HG03175 (cell line): ENCODE measurements around the gene SMCO1.
A peak's percentile ranks its signal among the peaks of the same experiment; 100 is the strongest.
"Not testable (repeated sequence)": the region's sequence is repeated elsewhere in the genome, so short reads cannot be mapped to it uniquely, and the experiment has no call there.

Source experiments
- ATAC-seq: cut with Tn5 transposase; IDR thresholded peaks from one replicate; pipeline ENCODE4 v1.9.1; 2021; ENCODE audit warnings: mild to moderate bottlenecking, moderate library complexity; ENCODE audit not compliant: unreplicated experiment

The SMCO1 gene

DNA sequence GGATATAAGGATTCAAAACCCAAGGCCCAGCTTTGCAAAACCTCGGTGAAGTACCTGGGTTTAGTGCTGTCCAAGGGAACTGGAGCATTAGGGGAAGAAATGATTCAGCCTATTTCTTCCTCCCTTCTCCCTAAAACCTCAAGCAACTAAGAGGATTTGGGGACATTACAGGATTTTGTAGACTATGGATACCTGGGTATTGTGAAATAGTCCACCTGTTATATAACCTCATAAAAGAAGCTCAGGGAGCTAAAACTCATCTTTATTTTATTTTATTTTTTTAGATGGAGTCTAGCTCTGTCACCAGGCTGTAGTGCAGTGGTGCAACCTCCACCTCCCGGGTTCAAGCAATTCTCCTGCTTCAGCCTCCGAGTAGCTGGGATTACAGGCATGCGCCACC, 8.7 kb upstream of the SMCO1 start:
- no peak for ATAC-seq

DNA sequence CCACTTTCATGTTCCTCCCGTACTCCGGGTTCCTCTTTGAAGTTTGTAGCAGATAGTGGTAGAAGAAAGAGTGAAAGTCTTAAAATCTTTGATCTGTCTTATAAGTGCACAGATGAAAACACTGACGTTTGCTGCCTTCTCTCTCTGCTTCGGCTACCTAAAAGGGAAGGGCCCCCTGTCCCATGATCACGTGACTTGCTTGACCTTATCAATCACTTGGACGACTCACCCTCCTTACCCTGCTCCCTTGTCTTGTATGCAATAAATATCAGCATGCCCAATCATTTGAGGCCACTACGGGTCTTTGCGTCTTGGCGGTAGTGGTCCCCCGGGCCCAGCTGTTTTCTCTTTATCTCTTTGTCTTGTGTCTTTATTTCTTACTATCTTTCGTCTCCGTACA, 6.1 kb upstream of the SMCO1 start:
- ATAC-seq: not testable (repeated sequence)

DNA sequence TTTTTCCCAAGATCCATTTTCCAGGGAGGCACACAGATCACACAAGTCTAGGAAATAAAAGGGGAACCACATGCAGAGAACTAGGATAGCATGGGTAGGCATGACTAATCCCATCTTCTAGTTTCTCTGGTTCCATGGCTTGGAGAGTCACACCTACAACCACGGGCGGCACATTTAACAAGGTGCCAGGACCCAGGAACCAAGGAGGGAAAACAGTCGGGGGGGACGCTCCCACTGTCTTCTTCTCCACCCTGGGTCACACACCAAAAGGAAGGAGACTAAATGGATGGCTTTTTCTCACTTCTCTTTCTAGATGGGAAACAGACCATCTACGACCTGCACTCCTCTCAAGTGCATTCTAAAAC, 4.6 kb upstream of the SMCO1 start:
- ATAC-seq: no peak

DNA sequence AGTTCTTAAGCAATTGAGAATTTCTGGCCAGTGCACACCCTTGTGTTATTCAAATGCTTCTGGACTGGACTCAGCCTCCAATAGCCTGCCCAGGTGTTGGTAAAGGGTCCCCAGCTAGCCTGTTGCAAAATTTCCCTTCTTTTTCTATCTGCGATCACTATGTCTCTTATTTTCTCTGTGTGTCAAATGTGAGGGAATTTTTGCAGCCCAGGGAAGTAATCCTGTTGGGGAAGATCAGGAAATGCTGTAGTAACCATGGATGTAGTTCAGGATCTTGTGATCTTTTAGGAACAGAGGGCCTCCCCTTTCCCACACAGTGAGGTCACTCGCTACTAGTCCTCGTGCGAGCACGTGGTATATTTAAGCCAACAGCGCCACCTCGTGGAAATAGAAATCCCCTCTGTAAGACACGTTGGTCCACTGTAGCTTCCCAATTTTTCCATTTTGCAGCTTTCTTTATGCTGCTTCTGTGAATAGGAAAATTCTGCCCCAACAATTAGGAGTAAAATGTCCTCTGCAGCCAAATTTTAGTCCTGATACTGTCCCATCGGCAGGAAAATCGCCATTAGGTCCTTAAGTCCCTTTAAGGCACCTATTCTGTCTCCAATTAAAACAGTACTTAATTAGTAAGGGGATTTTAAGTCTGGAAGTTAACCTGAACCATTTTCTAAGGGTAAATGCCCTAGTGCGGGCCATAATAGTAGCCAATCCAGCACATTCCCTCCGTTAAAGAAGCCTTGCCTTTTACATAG, 4.0 kb upstream of the SMCO1 start:
- no peak for ATAC-seq

DNA sequence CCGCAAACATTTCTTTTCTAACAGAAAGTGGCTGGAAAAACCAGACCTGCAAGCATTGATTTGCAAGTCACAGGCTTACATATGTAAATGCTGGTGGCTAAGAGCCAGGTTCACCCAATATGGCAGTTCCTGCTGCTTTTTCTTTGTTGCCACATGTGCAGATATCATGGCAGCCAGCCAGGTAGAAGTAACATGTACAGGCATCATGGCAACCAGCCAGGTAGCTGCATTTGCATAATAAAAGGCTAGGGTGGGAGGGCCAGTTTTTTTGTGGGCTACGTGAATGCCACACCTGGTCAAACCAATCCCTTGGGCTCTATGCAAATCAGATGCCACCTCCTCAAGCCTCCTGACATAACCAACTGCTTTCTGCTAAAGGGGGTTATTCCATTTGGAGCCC, 2.8 kb upstream of the SMCO1 start:
- ATAC-seq: no peak

DNA sequence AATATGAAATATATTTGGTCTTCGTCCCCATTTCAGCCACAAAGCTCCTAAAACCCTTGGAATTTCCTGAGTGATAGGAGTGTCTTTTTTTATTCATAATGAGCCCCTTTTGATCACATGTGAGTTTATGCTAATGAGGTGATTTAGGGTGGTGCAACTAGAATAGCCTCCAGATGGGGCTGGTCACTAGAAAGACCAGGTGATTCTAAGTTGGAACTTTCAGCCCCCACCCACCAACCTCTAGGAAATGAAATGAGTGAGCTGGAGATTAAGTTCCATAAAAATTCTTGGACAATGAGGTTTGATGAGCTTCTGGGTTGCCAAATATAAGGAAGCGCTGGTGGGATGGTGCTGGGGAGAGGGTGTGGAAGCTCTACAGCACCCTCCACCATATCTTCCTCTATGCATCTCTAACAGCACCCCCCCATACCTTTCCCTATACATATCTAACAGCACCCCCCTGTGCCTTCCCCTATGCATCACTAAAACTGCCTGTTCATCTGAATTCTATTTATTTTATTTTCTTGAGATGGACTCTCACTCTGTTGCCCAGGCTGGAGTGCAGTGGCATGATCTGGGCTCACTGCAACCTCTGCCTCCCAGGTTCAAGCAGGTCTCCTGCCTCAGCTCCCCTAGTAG, 2.1 kb upstream of the SMCO1 start:
- ATAC-seq: no peak

DNA sequence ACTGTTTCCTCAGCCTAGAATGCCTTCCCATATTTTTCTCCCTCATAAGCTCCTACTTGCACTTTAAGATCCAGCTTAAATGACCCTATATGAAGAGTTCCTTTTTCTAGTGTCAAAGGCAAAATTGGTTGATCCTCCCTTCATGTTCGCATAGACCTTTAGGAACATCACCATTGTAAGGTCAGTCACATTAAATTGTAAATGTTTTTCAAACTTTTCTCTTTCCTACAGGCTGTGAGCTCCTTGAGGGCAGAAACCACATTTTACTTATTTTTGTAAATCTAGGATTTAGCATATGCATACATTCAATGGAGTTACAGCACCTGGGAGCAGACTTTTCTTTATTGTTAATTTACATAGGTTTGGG, 813 bp downstream of the SMCO1 start:
- ATAC-seq: no peak

DNA sequence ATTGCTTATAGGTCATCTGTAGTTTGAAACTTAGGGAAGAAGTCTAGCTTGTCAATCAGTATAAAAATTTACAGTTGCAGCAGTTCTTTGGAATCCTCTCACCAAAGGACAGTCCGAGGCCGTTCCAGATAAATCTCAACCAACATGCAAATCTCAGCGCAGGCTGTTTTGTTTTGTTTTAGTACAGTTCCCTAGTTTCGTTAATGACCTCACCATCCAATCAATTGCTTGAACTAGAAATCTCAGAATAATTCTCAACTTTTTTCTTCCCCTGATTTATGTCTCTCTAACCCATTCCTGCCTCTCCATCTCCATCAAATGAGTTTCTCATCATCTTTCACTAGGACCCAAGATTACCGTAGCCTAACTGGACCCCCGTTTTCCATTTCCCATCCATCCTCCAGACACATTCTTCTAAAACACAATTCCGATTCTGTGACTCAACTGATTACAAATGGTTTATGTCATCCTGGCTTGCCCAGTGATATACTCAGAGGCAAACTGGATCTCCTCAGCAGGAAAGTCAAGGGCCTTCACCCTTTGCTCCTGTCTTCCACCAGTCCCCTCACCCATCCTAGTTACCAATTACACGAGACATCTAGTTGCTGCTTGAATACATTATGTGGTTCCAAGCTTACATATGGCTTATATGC, 1.3 kb downstream of the SMCO1 start:
- ATAC-seq: no peak

DNA sequence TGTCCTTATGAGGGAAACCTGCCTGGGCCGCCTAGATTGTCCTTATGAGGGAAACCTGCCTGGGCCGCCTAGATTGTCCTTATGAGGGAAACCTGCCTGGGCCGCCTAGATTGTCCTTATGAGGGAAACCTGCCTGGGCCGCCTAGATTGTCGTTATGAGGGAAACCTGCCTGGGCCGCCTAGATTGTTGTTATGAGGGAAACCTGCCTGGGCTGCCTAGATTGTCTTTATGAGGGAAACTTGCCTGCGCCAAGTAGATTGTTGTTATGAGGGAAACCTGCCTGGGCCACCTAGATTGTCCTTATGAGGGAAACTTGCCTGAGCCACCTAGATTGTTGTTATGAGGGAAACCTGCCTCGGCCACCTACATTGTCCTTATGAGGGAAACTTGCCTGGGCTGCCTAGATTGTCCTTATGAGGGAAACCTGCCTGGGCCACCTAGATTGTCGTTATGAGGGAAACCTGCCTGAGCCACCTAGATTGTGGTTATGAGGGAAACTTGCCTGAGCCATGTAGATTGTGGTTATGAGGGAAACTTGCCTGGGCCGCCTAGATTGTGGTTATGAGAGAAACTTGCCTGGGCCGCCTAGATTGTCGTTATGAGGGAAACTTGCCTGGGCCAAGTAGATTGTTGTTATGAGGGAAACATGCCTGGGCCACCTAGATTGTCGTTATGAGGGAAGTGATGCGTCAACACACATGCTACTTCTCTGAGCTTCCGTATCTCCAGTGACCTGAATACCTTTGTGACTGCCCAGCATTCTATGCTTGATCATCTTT, 3.3 kb downstream of the SMCO1 start:
- ATAC-seq: not testable (repeated sequence)

DNA sequence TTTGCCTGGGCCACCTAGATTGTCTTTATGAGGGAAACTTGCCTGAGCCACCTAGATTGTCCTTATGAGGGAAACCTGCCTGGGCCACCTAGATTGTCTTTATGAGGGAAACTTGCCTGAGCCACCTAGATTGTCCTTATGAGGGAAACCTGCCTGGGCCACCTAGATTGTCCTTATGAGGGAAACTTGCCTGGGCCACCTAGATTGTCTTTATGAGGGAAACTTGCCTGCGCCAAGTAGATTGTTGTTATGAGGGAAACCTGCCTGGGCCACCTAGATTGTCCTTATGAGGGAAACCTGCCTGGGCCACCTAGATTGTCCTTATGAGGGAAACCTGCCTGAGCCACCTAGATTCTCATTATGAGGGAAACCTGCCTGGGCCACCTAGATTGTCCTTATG, 4.0 kb downstream of the SMCO1 start:
- ATAC-seq: not testable (repeated sequence)

DNA sequence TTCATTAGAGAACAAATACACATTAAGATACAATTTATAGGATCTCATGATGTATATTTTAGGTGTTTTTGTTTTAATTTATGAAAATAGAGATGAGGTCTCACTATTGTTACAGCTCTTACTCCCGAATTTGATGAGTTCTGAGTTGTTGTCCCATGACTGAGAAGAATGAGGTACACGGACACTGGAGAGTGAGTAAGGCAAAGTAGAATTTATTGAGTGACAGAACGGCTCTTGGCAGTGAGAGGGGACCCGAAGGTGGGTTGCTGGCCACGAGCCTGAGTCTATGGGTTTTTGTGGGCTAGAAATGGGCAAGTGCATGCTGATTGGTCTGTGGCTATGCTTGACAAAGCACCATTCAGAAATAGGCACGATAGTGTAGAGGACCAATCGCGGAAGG, 8.5 kb downstream of the SMCO1 start:
- no peak for ATAC-seq

DNA sequence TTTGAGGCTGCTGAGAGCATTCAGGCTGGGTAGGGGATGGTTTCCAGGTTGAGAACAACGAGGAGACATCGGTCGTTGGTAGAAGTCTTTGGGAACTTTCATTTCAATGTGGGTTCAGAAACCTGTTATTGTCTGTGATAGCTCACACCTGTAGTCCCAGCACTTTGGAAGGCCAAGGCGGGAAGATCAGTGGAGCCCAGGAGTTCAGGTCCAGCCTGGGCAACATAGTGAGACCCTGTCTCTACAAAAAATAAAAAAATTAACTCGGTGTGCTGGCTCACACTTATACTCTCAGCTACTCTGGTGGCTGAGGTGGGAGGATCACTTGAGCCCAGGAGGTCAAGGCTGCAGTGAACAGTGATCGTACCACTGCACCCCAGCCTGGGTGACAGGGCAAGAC, 10.6 kb downstream of the SMCO1 start:
- ATAC-seq: no peak

DNA sequence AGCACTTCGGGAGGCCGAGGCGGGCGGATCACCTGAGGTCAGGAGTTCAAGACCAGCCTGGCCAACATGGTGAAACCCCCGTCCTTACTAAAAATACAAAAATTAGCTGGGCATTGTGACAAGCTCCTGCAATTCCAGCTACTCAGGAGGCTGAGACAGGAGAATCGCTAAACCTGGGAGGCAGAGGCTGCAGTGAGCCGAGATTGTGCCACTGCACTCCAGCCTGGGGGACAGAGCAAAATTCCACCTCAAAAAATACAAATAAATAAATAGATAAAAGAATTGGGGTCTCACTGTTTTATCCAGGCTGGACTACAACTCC, 11.1 kb downstream of the SMCO1 start:
- not testable (repeated sequence) for ATAC-seq

DNA sequence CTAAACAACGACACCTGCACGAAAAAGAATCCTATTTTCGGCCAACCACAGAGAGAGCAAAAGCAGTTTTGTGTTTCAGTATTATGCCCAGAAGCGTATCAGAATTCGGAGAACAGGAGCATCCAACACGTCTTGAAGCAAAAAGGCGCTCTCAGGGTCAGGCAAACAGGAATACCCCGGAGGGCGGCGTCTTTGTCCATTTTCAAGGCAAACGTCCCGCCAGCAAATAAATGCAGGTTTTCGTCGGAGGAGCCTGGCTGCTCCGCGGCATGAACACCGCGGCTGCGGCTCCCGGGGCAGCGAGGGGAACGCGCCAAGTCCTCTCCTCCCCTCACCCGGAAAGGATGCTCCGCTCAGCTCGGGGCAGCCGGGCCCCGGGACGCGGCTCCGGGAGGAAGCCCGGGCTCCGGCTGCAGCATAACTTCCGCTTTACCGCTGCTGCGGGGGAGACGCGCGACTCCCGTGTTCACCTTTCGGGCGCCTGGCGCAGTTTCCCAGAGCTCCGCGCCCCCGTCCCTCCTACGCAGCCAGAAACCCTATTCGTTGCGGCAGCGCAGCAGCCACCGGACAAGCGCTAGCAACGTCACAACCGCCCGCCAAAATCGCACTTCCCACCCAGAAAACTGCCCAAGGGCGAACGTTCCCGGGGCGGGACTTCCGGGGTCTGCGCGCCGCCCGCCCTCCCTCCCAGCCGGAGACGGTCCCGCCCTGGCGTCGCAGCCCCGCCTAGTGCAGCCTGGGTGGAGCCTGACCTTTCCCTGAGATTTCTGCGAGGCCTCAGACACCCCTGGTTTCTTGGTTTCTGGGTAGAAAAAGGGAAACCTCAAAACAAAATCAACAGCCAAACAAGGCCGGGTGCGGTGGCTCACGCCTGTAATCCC, 11.7 kb downstream of the SMCO1 start, which contains the start of gene RNF168:
TSS of gene RNF168 (minus strand) at position 573 of the 881 bp plus-strand sequence. CDS start 595 bp downstream, outside the sequence.
- ATAC-seq: peak; percentile 82

DNA sequence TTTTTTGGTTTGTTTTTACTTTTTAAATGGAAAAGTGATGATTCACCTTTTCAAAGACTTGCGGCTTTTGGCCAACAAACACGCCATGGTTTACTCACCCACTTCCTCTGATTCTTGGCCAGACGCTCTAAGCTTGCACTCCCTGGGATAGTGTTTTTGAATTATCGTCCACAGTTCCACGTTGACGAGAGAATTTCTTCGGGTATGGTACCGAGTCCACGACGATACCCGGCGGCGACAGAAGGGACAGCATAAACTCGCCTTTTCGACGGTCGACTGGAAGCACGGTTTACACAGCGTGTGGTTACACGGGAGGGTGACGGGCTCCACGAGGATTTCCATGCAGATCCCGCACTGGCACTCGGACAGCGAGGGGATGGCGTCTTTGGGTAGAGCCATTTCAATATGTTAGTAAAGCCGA, 12.4 kb downstream of the SMCO1 start:
- ATAC-seq: peak; percentile 7

DNA sequence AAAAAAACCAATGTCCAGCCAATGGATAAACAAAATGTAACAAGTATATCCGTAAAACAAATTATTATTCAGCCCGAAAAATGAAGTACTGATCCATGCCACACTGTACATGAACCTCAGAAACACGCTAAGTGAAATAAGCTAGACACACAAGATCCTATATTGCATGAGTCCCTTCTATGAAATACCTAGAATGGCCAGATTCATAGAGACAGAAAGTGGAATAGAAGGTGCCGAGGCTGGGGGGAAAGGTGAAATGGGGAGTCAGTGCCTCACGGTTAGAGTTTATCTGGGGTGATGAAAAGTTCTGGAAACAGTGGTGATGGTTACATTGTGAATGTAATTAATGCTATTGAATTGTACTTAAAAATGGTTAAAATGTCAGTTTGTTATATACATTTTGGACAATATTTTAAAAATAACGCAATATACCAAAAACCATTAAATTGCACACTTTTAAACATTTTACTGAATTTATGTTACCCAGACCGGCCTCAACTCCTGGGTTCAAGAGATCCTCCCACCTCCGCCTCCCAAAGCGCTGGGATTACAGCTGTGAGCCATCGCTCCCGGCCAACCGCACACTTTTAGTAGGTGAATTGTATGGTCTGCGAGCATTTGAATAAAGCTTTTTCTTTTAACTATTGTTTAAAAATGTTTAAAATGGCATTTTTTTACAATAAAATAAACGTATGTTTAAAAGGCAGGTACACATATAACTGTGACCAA, 13.7 kb downstream of the SMCO1 start:
- ATAC-seq: no peak

DNA sequence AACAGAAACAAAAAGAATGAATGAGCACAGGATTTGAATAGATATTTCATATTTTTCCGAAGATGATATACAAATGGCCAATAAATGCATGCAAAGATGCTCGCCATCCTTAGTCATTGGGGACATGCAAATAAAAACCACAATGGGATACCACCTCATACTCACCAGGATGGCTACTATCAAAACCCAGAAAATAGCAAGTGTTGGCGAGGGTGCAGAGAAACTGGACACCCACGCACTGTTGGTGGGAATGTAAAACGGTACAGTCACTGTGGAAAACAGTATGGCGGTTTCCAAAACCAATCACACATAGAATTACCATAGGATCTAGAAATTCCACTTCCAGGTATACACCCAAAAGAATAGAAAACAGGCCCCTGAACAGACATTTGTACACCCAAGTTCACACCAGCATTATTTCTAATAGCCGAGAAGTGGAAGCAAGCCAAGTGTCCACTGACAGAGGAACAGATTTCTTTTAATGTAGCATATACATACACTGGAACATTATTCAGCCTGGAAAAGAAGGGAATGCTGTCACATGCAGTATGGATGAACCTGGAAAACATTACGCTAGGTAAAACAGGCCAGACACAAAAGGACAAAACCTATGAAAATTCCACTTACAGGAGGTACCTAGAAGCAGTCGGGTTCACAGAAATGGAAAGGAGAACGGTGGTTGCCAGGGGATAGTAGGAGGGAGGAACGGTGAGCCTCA, 15.2 kb downstream of the SMCO1 start:
- ATAC-seq: no peak

DNA sequence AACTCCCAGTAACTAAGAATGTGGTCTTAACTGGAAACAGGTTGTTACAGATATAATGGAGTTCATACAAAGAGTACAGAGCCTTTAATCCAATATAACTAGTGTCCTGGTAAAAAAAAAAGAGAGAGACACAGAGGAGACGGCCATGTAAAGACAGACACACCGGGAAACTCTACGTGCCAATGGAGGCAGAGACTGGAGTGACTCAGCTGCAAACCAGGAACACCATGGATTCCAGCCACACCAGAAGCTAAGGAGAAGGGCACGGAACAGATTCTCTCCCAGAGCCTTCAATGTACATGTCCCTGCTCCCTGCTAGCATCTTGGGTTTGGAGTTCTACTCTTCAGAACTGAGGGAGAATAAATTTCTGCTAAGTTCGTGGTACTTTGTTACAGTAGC, 16.1 kb downstream of the SMCO1 start:
- ATAC-seq: no peak

DNA sequence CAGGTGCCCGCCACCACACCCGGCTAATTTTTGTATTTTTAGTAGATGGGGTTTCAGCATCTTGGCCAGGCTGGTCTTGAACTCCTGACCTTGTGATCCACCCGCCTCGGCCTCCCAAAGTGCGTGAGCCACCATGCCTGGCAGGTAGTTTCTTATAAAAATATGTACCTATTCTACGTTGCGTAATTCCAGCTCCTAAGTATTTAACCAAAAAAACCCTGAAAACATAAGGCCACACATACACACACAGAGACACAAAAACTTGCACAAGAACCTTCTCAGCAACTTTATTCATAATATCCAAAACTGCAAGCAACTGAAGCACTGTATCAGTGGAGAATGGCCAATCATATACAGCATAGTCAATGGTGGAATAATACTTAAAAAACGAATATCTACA, 16.8 kb downstream of the SMCO1 start:
- no peak for ATAC-seq
